ENCODE data around the gene IL10RB. TPM values are rescaled to one million over a fixed set of nuclear protein-coding genes. Genes with fewer than 3 reads are reported as not detected.

Gene IL10RB
- total RNA-seq, 1 donor from 2014 or later: 7.7 TPM

DNA sequence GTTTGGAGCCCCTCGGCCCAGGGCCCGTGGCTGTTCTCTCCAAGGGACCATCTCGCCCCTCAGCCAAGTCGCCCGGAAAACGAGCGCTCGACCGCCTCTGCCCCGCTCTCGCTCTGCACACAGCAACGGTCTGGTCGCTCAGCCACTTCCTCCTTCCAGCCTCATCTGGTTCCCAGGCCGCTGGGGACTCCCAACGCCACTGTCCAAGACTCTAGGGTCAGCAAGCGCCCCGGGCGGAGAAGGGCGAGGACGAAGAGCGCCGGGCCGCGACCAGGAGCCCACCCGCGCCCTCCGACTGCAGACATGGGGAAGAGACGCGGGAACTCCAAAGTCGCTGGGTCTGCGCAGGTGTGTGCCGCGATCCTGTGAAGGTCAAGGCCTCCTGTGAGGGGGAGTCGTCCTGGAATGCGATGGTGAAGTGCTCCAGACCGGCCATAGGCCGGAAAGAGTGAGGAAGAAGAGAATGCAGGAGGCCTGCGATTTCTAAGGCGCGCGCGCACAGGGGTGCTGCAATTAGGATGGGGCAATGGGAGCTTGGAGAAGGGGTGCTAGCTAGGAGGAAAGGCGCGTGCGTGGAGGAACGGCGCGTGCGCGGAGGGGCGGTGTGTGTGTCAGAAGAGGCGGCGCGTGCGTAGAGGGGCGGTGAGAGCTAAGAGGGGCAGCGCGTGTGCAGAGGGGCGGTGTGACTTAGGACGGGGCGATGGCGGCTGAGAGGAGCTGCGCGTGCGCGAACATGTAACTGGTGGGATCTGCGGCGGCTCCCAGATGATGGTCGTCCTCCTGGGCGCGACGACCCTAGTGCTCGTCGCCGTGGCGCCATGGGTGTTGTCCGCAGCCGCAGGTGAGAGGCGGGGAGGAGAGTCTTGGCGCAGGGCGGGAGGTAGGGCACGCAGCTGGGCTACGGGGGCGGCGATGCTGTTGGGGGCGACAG is 58.4 kb downstream of the IL10RB start, which contains the start of gene IFNAR1:
Gene IFNAR1 (plus strand): TSS at position 680 of the 931 bp plus-strand sequence. CDS start 86 bp downstream, at position 766.
- TF ChIP-seq, protein P1, sequence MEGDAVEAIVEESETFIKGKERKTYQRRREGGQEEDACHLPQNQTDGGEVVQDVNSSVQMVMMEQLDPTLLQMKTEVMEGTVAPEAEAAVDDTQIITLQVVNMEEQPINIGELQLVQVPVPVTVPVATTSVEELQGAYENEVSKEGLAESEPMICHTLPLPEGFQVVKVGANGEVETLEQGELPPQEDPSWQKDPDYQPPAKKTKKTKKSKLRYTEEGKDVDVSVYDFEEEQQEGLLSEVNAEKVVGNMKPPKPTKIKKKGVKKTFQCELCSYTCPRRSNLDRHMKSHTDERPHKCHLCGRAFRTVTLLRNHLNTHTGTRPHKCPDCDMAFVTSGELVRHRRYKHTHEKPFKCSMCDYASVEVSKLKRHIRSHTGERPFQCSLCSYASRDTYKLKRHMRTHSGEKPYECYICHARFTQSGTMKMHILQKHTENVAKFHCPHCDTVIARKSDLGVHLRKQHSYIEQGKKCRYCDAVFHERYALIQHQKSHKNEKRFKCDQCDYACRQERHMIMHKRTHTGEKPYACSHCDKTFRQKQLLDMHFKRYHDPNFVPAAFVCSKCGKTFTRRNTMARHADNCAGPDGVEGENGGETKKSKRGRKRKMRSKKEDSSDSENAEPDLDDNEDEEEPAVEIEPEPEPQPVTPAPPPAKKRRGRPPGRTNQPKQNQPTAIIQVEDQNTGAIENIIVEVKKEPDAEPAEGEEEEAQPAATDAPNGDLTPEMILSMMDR (IDR thresholded peaks at IDR 0.05; ENCODE audit: unreplicated experiment): no peak
- Mint-ChIP-seq H3K36me3 (ENCODE audit: insufficient read depth) (peaks cover 5% of the 10 kb centered on the region), H3K4me3 (ENCODE audit: low read depth) (no peak within 1 kb of the TSS), H3K4me1 (ENCODE audit: low read depth) (peaks cover 2% of the 10 kb centered on the region), H3K9me3 (ENCODE audit: low read depth) (no peaks in the 10 kb centered on the region), H3K27ac (no peak within 1 kb of the TSS), H3K27me3 (no peaks in the 10 kb centered on the region)
- peak; percentile 95 for DNase-seq (ENCODE audit: low spot score, unreplicated experiment)

DNA sequence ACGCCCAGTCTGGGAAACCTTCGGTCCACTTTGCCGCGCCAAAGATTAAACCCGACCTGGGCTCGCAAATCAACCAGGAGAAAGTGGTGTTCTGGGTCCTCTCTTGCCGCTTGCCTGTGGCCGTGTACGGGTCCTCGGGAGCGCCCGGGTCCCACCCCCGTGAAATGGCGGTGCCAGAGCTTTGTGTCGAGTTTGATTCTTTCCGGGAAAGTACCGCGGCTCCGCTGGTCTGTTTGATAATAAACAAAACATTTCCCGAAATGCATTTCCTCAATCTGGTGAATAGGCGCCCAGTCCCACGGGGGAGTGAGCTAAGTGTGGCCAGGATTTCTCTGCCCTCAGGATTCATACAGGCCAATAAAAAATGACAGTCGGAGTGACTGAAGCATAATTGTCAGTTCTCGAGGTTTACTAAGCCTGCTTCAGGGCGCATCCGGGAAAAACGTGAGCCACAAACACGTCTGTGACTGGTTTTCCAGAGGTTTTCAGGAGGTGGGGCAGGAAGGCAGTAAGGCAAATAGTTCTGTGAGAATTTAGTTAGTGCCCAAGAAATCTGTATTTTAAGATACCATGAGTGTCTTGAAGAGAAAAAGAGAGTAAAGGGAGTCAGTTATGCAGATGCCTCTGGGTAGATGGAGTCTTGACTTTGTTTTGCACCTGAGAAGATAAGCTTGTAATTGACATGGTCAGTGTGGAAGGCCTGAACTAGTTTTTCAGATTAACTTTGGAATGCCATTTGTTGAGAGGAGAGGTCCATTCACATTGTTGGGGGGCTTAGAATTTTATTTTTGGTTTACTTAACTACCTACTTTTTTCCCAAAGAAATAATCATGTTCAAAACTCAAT is 59.3 kb downstream of the IL10RB start:
- peak; percentile 19 for DNase-seq (ENCODE audit: low spot score, unreplicated experiment)
- Mint-ChIP-seq H3K27me3 (no peaks in the 10 kb centered on the region), H3K4me1 (ENCODE audit: low read depth) (peaks cover 2% of the 10 kb centered on the region)

DNA sequence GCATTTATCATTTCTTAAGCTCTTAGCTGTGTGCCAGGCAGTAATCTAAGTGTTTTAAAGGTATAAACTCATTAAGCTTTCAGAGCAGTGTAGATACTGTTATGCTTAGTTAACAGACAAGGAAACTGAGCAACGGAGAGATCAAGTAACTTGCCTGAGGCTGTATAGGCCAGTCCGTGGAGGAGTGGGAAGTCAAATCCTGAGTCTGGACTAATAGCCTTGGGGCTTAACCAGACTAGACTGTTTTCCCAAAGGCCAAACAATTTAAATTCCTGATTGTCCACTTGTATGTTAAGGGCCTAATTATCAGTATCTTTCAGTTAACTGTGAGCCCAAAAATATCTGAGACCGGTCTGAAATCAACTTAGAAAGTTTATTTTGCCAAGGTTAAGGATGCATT is 61.2 kb downstream of the IL10RB start:
- DNase-seq (ENCODE audit: low spot score, unreplicated experiment): no peak
- H3K27ac Mint-ChIP-seq: no peak overlapping the region
- H3K9me3 Mint-ChIP-seq (ENCODE audit: low read depth): peaks cover 4% of the 10 kb centered on the region
- TF ChIP-seq, protein P1 (IDR thresholded peaks at IDR 0.05; ENCODE audit: unreplicated experiment): no peak
- no peak overlapping the region for H3K4me3 Mint-ChIP-seq (ENCODE audit: low read depth)
- no peaks in the 10 kb centered on the region for H3K27me3 Mint-ChIP-seq
- peaks cover 2% of the 10 kb centered on the region for H3K4me1 Mint-ChIP-seq (ENCODE audit: low read depth)
- H3K36me3 Mint-ChIP-seq (ENCODE audit: insufficient read depth): peaks cover 14% of the 10 kb centered on the region

More for the DNA sequence above, 59.3 kb downstream of the IL10RB start:
- H3K9me3 Mint-ChIP-seq (ENCODE audit: low read depth): no peaks in the 10 kb centered on the region
- TF ChIP-seq, protein P1 (IDR thresholded peaks at IDR 0.05; ENCODE audit: unreplicated experiment): no peak
- no peak overlapping the region for H3K4me3 Mint-ChIP-seq (ENCODE audit: low read depth)
- no peak overlapping the region for H3K27ac Mint-ChIP-seq
- H3K36me3 Mint-ChIP-seq (ENCODE audit: insufficient read depth): peaks cover 8% of the 10 kb centered on the region

DNA sequence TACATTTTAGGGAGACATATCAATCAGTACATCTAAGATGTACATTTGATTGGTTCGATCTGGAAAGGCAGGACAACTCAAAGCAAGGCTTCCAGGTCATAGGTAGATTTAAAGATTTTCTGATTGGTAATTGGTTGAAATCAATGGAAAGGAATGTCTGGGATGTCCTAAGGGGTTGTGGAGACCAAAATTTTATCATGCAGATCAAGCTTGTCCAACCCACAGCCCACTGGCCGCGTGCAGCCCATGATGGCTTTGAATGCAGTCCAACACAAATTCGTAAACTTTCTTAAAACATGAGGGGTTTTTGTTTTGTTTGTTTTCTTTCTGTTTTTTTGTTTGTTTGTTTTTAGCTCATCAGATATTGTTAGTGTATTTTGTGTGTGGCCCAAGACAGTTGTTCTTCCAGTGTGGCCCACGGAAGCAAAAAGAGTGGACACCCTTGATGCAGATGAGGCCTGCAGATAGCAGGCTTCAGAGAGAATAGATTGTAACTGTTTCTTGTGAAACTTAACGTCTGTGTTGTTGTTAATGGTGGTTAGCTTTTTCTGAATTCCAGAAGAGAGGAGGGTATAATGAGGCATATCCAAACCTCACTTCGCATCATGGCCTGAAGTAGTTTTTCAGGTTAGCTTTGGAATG is 61.7 kb downstream of the IL10RB start:
- H3K4me3 Mint-ChIP-seq (ENCODE audit: low read depth): no peak overlapping the region
- TF ChIP-seq, protein P1 (IDR thresholded peaks at IDR 0.05; ENCODE audit: unreplicated experiment): no peak
- peaks cover 2% of the 10 kb centered on the region for H3K4me1 Mint-ChIP-seq (ENCODE audit: low read depth)

More for the DNA sequence above, 61.7 kb downstream of the IL10RB start:
- DNase-seq (ENCODE audit: low spot score, unreplicated experiment): no peak
- Mint-ChIP-seq H3K9me3 (ENCODE audit: low read depth) (peaks cover 10% of the 10 kb centered on the region), H3K27me3 (no peaks in the 10 kb centered on the region), H3K27ac (peak overlapping the region; percentile 41), H3K36me3 (ENCODE audit: insufficient read depth) (peaks cover 19% of the 10 kb centered on the region)

All from progenitor cell of endocrine pancreas (in vitro differentiated cells).